Cardiac muscle cell (in vitro differentiated cells and primary cell): ENCODE results near the gene RYK. TPM values are rescaled to one million over a fixed set of nuclear protein-coding genes. Genes with fewer than 3 reads are reported as not detected.
A peak's percentile ranks its signal among the peaks of the same experiment; 100 is the strongest.

Experiments used
- DNase-seq, 2 donors: peaks; one replicate each; pipeline versions ENCODE4 v3.0.0 to v3.0.0-alpha.2; 2010 to 2017; ENCODE audit warnings: low read depth in 1 of 2, low spot score in 1 of 2
- H3K27ac ChIP-seq: fragments of 200-600 bp; sonication (generic); 2 replicates; pipeline ENCODE4 v1.5.1; 2016
- H3K27me3 ChIP-seq: fragments of 200-600 bp; sonication (generic); 2 replicates; pipeline ENCODE4 v1.6.0; 2016; ENCODE audit warnings: control low read depth
- H3K36me3 ChIP-seq: fragments of 200-600 bp; sonication (generic); 2 replicates; pipeline ENCODE4 v1.5.1; 2016; ENCODE audit warnings: control low read depth
- H3K4me1 ChIP-seq: fragments of 200-600 bp; sonication (generic); 2 replicates; pipeline ENCODE4 v1.8.1; 2017; ENCODE audit warnings: low read depth, mild to moderate bottlenecking, mixed run types
- H3K4me3 ChIP-seq: fragments of 200-600 bp; sonication (generic); 2 replicates; pipeline ENCODE4 v1.5.1; 2016; ENCODE audit warnings: mild to moderate bottlenecking
- H3K9me3 ChIP-seq: fragments of 200-600 bp; sonication (generic); 2 replicates; pipeline ENCODE4 v1.5.1; 2017; ENCODE audit warnings: low read depth, mild to moderate bottlenecking, control low read depth
- CTCF ChIP-seq: IDR thresholded peaks from 2 replicates; pipeline ENCODE4 v1.5.1; 2012; ENCODE audit warnings: low read depth, mild to moderate bottlenecking, low read length
- polyA plus RNA-seq: library from polyadenylated mRNA; unstranded; fragments of >200 nt; fragmentation: Nextera tagmentation; extraction: Ambion mirVana; gene quantifications from 2 replicates; pipeline ENCODE4 v1.2.1, GENCODE V29; 2016
- total RNA-seq: library from RNA; depleted of rRNA; stranded (reverse); fragments of >200 nt; gene quantifications from 2 replicates; pipeline ENCODE4 v1.2.3, GENCODE V29; 2016

RYK gene
- total and polyA plus RNA-seq, 2 experiments from 2014 or later: 61.8 to 73.3 TPM

- no peak for DNase-seq
- TF ChIP-seq CTCF: no peak
- H3K36me3 ChIP-seq: no peaks in the 10 kb centered on the region
- no peaks in the 10 kb centered on the region for H3K4me1 ChIP-seq
- H3K9me3 ChIP-seq: no peaks in the 10 kb centered on the region
- no peaks in the 10 kb centered on the region for H3K27me3 ChIP-seq
- H3K27ac ChIP-seq: no peak overlapping the region
- no peak overlapping the region for H3K4me3 ChIP-seq
Observed at GRCh38 chr3:134134698-134135415, 115.8 kb downstream of the RYK start.

- Histone ChIP-seq H3K36me3 (no peaks in the 10 kb centered on the region), H3K27ac (no peak overlapping the region), H3K4me3 (no peak overlapping the region), H3K4me1 (no peaks in the 10 kb centered on the region), H3K27me3 (no peaks in the 10 kb centered on the region), H3K9me3 (no peaks in the 10 kb centered on the region)
- no peak for DNase-seq
- no peak for TF ChIP-seq CTCF
Observed at GRCh38 chr3:134134240-134134639, 116.4 kb downstream of the RYK start.

- peak in 1 of 2 donors; percentile 47 for DNase-seq
- TF ChIP-seq CTCF: no peak
- no peaks in the 10 kb centered on the region for H3K36me3 ChIP-seq
- no peaks in the 10 kb centered on the region for H3K4me1 ChIP-seq
- no peaks in the 10 kb centered on the region for H3K9me3 ChIP-seq
- no peaks in the 10 kb centered on the region for H3K27me3 ChIP-seq
- H3K4me3 ChIP-seq: no peak overlapping the region
- no peak overlapping the region for H3K27ac ChIP-seq
Observed at GRCh38 chr3:134132961-134133360, 117.7 kb downstream of the RYK start.

- Histone ChIP-seq H3K36me3 (no peaks in the 10 kb centered on the region), H3K4me3 (no peak overlapping the region), H3K27me3 (no peaks in the 10 kb centered on the region), H3K27ac (no peak overlapping the region), H3K9me3 (no peaks in the 10 kb centered on the region), H3K4me1 (no peaks in the 10 kb centered on the region)
- DNase-seq: peak in 1 of 2 donors; percentile 11
- peak; percentile 28 for TF ChIP-seq CTCF
Observed at GRCh38 chr3:134126153-134126552, 124.5 kb downstream of the RYK start.

GRCh38 chr3:134114726-134115125 is 135.9 kb downstream of the RYK start:
- H3K27me3 ChIP-seq: no peaks in the 10 kb centered on the region
- H3K9me3 ChIP-seq: no peaks in the 10 kb centered on the region
- no peaks in the 10 kb centered on the region for H3K4me1 ChIP-seq
- no peak overlapping the region for H3K4me3 ChIP-seq
- DNase-seq: no peak
- no peak overlapping the region for H3K27ac ChIP-seq
- no peaks in the 10 kb centered on the region for H3K36me3 ChIP-seq
- TF ChIP-seq CTCF: no peak
